GM18951 (cell line): ENCODE results near the gene TTLL5.

Experiments
- POLR2A ChIP-seq: IDR thresholded peaks from 4 replicates; pipeline ENCODE4 v1.6.1; 2011; ENCODE audit warnings: mild to moderate bottlenecking; ENCODE audit not compliant: insufficient read length, insufficient read depth; ENCODE audit errors: extremely low read depth
- in situ Hi-C: fragments of 300-500 bp; cut with MboI; formaldehyde crosslinking; loops from one replicate; pipeline ENCODE4 v1.12.0; 2022; ENCODE audit warnings: low sequenced_read_pairs, mixed read lengths, inconsistent platforms; ENCODE audit not compliant: unreplicated experiment

Gene TTLL5

GRCh38 chr14:75736845-75737485 is 75.9 kb downstream of the TTLL5 start:
- no peak for TF ChIP-seq POLR2A
- in situ Hi-C loops: no loop called here

GRCh38 chr14:75738192-75738591 is 77.1 kb downstream of the TTLL5 start:
- in situ Hi-C loops: no loop called here
- no peak for TF ChIP-seq POLR2A

GRCh38 chr14:75742867-75743266 is 81.8 kb downstream of the TTLL5 start:
- in situ Hi-C loops: no loop called here
- TF ChIP-seq POLR2A: no peak

GRCh38 chr14:75747899-75748298 is 86.9 kb downstream of the TTLL5 start:
- no peak for TF ChIP-seq POLR2A
- in situ Hi-C loops: no loop called here

GRCh38 chr14:75748336-75748735 is 87.3 kb downstream of the TTLL5 start:
- in situ Hi-C loops: no loop called here
- TF ChIP-seq POLR2A: no peak

DNA sequence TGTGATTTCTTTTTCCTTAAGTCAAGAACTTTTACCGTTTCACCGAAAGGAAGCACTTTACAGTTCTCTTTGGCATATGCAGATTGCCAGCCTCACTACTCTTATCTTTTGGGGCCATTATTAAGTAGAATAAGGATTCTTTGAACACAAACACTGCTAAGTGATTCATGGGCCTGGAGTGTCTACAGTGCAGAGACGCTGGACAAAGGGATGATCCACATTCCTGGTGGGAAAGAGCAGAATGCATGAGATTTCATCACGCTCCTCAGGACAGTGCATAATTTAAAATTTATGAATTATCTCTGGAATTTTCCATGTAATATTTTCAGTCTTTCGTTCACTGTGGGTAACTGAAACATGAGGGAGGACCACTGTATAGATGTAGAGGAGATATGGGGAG is 90.2 kb downstream of the TTLL5 start:
- no peak for TF ChIP-seq POLR2A
- in situ Hi-C loops: no loop called here

GRCh38 chr14:75752086-75752485 is 91.0 kb downstream of the TTLL5 start:
- TF ChIP-seq POLR2A: no peak
- in situ Hi-C loops: no loop called here

- in situ Hi-C loops: no loop called here
- TF ChIP-seq POLR2A: no peak
Observed at GRCh38 chr14:75752907-75753594, 92.0 kb downstream of the TTLL5 start.

GRCh38 chr14:75753696-75754095 is 92.7 kb downstream of the TTLL5 start:
- in situ Hi-C loops: no loop called here
- TF ChIP-seq POLR2A: no peak

DNA sequence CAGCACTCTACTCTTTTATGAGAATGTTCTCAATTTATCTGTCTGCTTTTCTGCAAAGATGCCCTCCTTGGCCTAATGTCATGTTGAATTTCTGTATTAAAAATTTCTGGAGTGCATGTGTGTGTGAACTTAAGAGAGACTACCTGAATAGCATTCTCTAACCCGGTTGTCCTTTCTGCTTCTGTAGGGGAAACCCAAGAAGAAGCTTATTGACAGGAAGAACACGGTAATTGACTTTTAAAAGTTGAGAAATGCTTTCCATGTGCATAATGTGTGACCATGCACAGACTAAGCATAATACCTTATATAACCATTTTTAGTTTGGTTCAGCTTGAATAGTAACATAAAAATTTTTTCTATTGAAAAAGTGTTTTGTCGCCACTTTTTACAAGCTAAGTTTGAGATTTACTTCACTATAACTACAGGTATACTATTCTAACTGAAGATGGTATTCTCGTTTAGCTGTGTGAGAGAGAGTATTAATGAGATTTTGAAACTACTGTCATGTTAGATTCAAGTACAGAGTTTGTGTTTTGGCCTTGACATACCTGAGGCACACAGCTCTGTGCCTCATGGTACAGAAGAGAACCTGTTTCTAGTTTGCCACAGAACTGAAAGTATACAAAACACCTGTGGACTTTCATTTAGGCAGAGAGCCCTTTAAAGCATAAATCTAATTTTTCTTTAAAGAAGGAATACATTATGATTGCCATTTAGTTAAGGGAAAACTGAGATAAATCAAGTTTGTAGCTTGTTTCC is 96.8 kb downstream of the TTLL5 start:
- no peak for TF ChIP-seq POLR2A
- in situ Hi-C loops: no loop called here

GRCh38 chr14:75764020-75764419 is 103.0 kb downstream of the TTLL5 start:
- in situ Hi-C loops: no loop called here
- no peak for TF ChIP-seq POLR2A

DNA sequence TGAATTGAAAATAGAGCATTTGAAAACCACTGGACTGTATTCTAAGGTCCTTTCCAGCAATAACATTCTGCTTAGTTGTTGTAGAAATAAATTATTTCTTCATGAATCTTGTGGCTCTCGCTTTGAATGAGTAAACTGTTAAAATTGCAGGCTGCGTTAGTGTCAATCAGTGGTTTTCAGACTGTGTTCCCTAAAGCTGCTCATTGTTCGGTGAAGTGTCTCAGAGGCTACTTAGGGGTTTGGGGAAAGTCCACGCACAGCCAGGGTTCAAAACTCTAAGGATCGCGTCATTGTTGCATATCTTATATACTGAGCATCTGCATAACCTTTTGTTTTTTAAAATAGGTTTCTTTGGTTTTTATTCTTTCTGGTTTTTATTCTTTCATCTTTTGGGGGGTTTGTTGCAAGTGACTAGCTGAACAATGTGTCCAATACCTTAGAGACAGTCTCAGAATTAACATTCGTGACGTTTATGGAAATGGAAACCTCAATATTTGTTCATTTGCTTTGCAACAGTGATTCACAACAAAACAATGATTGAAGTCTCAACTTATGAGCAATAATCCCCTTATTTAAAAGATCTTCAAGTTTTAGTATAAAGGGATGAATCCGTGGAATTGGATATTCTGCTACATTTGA is 108.1 kb downstream of the TTLL5 start:
- no peak for TF ChIP-seq POLR2A
- in situ Hi-C loops: no loop called here

- TF ChIP-seq POLR2A: no peak
- in situ Hi-C loops: no loop called here
Observed at GRCh38 chr14:75770635-75771034, 109.6 kb downstream of the TTLL5 start.
